SK-N-SH (cell line): ENCODE data around the gene SETD1A. TPM values are rescaled to one million over a fixed set of nuclear protein-coding genes. Genes with fewer than 3 reads are reported as not detected.

Source experiments
- CTCF ChIA-PET: fragments of 300-600, 350-600 bp; formaldehyde crosslinking; extraction: SDS; loops from one replicate; lab custom pipeline; 2021; lab: Yijun Ruan, JAX
- POLR2A ChIA-PET: fragments of 350-600 bp; sonication (Branson Sonifier 250); formaldehyde crosslinking; extraction: SDS; loops from one replicate; lab custom pipeline; 2020; ENCODE audit warnings: antibody characterized with exemption, inconsistent platforms; lab: Yijun Ruan, JAX
- DNase-seq: peaks from one replicate; pipeline ENCODE4 v3.0.0; 2012
- H2AFZ ChIP-seq: fragments of 200-600 bp; sonication (generic); 2 replicates; pipeline ENCODE4 v1.8.1; 2016; ENCODE audit warnings: antibody characterized with exemption, mild to moderate bottlenecking, low read depth
- H3F3A ChIP-seq: fragments of 200-600 bp; sonication (generic); replicated peaks from 2 replicates; pipeline ENCODE3; 2016; ENCODE audit warnings: antibody characterized with exemption, mild to moderate bottlenecking; ENCODE audit not compliant: insufficient read depth
- H3K27ac ChIP-seq, 2 experiments: fragments of 200-500 bp in 1 of 2; fragments of 200-600 bp in 1 of 2; sonication (Bioruptor generic) in 1 of 2; sonication (generic), shearing (Covaris generic) in 1 of 2; 2 replicates each; pipeline versions ENCODE4 v1.5.1 to v1.6.1; 2014 to 2016; ENCODE audit warnings: low read depth in 2 of 2, inconsistent platforms in 1 of 2, low read length in 1 of 2, mild to moderate bottlenecking in 1 of 2, mixed read lengths in 1 of 2
- H3K27me3 ChIP-seq: fragments of 200-600 bp; sonication (generic), shearing (Covaris generic); 2 replicates; pipeline ENCODE4 v1.6.1; 2016; ENCODE audit warnings: mixed run types; ENCODE audit not compliant: insufficient read depth
- H3K36me3 ChIP-seq, 2 experiments: fragments of 200-500 bp in 1 of 2; fragments of 200-600 bp in 1 of 2; sonication (Bioruptor generic) in 1 of 2; sonication (generic) in 1 of 2; replicated peaks in 1 of 2; 2 replicates each; pipeline versions ENCODE3 to v1.5.1; 2014 to 2016; ENCODE audit warnings: low read length in 1 of 2, mild to moderate bottlenecking in 1 of 2; ENCODE audit not compliant: insufficient read depth in 2 of 2, control insufficient read depth in 1 of 2
- H3K4me1 ChIP-seq, 2 experiments: fragments of 200-500 bp in 1 of 2; fragments of 200-600 bp in 1 of 2; sonication (Bioruptor generic) in 1 of 2; sonication (generic), shearing (Covaris generic) in 1 of 2; 2 replicates each; pipeline versions ENCODE4 v1.5.1 to v1.6.1; 2014 to 2016; ENCODE audit warnings: low read depth in 1 of 2, low read length in 1 of 2, mixed run types in 1 of 2; ENCODE audit not compliant: insufficient read depth in 2 of 2, control insufficient read depth in 1 of 2
- H3K4me2 ChIP-seq: fragments of 200-600 bp; sonication (generic), shearing (Covaris generic); 2 replicates; pipeline ENCODE4 v1.6.1; 2017; ENCODE audit warnings: mixed run types
- H3K4me3 ChIP-seq, 2 experiments: fragments of 200-500 bp in 1 of 2; fragments of 200-600 bp in 1 of 2; sonication (Bioruptor generic) in 1 of 2; sonication (generic), shearing (Covaris generic) in 1 of 2; 2 replicates each; pipeline versions ENCODE4 v1.5.1 to v1.8.1; 2014 to 2016; ENCODE audit warnings: low read depth in 2 of 2, inconsistent platforms in 1 of 2, low read length in 1 of 2, mild to moderate bottlenecking in 1 of 2, mixed read lengths in 1 of 2, moderate library complexity in 1 of 2
- H3K79me2 ChIP-seq: fragments of 200-600 bp; sonication (generic); 2 replicates; pipeline ENCODE4 v1.8.1; 2017; ENCODE audit warnings: mild to moderate bottlenecking; ENCODE audit not compliant: insufficient read depth
- H3K9ac ChIP-seq: fragments of 200-600 bp; sonication (generic); 2 replicates; pipeline ENCODE4 v1.6.1; 2017; ENCODE audit warnings: mixed run types
- H3K9me2 ChIP-seq: fragments of 200-600 bp; sonication (generic); 2 replicates; pipeline ENCODE4 v1.6.1; 2017; ENCODE audit warnings: mixed run types
- H3K9me3 ChIP-seq: fragments of 200-600 bp; sonication (generic); 2 replicates; pipeline ENCODE4 v1.6.1; 2017; ENCODE audit warnings: mixed run types, mild to moderate bottlenecking, moderate library complexity
- H4K20me1 ChIP-seq: fragments of 200-600 bp; sonication (generic); 2 replicates; pipeline ENCODE4 v1.6.1; 2017; ENCODE audit warnings: mild to moderate bottlenecking, mixed run types; ENCODE audit not compliant: insufficient read depth
- FOXJ3 ChIP-seq: sonication (generic); formaldehyde crosslinking; IDR thresholded peaks from 2 replicates; pipeline ENCODE4 v1.5.1; 2020; ENCODE audit warnings: mild to moderate bottlenecking, missing genetic modification reagents
- FOXM1 ChIP-seq: IDR thresholded peaks from 2 replicates; pipeline ENCODE4 v1.4.0; 2012; ENCODE audit warnings: low read depth, mild to moderate bottlenecking
- GATA2 ChIP-seq: sonication (generic); formaldehyde crosslinking; IDR thresholded peaks from 2 replicates; pipeline ENCODE4 v1.5.0; 2020; ENCODE audit warnings: mild to moderate bottlenecking, missing genetic modification reagents
- NFIC ChIP-seq: IDR thresholded peaks from 2 replicates; pipeline ENCODE4 v1.4.0; 2012; ENCODE audit warnings: borderline replicate concordance
- NRF1 ChIP-seq: IDR thresholded peaks from 2 replicates; pipeline ENCODE4 v1.6.1; 2012; ENCODE audit warnings: low read depth, mild to moderate bottlenecking, low read length
- SMC3 ChIP-seq: IDR thresholded peaks from 2 replicates; pipeline ENCODE4 v1.6.1; 2012; ENCODE audit warnings: low read depth, low read length, improper control_type of control experiment
- WGBS: methylation state at CpG from one replicate; pipeline ENCODE4 v1.1.6; 2017; ENCODE audit warnings: low lambda C conversion rate; 5-methylcytosine and 5-hydroxymethylcytosine counted together
- polyA plus RNA-seq, 3 experiments: library from polyadenylated mRNA; depleted of rRNA; stranded (reverse); fragments of >200 nt; gene quantifications; 2 replicates each; pipeline ENCODE4 v1.2.3, GENCODE V29; 2012
- TF ChIP-seq, protein P1 (sequence below): IDR thresholded peaks from 2 replicates; pipeline ENCODE4 v1.4.0; 2012; ENCODE audit warnings: low read depth, borderline replicate concordance
- TF ChIP-seq, protein P2 (sequence below): IDR thresholded peaks from 2 replicates; pipeline ENCODE4 v1.6.1; 2012; ENCODE audit warnings: mild to moderate bottlenecking, low read depth, low read length, moderate library complexity
- TF ChIP-seq, protein P3 (sequence below): fragments of 150-350 bp; IDR thresholded peaks from 2 replicates; pipeline ENCODE4 v1.6.1; 2017; ENCODE audit warnings: antibody characterized with exemption, low read length, low read depth, borderline replicate concordance
- TF ChIP-seq, protein P4 (sequence below): IDR thresholded peaks from 2 replicates; pipeline ENCODE4 v1.4.0; 2012; ENCODE audit warnings: low read depth
- TF ChIP-seq, protein P5 (sequence below): IDR thresholded peaks from 2 replicates; pipeline ENCODE4 v1.4.0; 2012; ENCODE audit warnings: low read depth, borderline replicate concordance
- TF ChIP-seq, protein P6 (sequence below): IDR thresholded peaks from 2 replicates; pipeline ENCODE4; 2012

The SETD1A gene
- polyA plus RNA-seq, 1 of the 3 experiments (the other 2 are of a cell fraction), result 6.8 TPM

DNA sequence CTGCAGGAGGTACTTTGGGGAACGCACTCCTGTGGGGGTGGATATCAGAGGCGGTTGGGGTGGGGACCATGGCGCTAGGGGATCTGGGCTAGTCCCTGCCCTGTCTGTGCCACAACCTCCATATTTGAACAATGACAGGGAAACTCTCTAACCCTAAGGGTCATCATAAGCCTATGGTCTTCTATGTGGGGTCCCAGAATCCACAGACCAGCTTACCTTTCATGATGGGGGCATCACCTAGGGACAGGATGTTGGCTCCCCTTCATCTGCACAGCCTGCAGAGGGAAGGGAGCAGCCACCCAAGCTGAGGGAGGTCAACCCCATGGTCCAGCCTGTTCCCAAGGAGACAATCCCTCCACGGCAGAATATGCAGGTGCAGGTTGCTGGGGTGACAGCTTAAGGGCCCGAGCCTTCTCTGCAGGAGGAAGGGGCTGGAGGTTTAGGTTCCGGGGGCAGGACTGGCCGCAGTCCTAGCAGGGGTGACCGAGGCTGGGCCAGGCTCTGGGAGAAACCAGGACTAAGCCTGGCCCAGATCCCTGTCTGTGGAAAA is 7.0 kb upstream of the SETD1A start:
- peaks cover 55% of the 10 kb centered on the region for H3F3A ChIP-seq
- TF ChIP-seq NRF1, result no peak
- TF ChIP-seq, protein P1, sequence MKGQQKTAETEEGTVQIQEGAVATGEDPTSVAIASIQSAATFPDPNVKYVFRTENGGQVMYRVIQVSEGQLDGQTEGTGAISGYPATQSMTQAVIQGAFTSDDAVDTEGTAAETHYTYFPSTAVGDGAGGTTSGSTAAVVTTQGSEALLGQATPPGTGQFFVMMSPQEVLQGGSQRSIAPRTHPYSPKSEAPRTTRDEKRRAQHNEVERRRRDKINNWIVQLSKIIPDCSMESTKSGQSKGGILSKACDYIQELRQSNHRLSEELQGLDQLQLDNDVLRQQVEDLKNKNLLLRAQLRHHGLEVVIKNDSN, result no peak
- TF ChIP-seq, protein P2, sequence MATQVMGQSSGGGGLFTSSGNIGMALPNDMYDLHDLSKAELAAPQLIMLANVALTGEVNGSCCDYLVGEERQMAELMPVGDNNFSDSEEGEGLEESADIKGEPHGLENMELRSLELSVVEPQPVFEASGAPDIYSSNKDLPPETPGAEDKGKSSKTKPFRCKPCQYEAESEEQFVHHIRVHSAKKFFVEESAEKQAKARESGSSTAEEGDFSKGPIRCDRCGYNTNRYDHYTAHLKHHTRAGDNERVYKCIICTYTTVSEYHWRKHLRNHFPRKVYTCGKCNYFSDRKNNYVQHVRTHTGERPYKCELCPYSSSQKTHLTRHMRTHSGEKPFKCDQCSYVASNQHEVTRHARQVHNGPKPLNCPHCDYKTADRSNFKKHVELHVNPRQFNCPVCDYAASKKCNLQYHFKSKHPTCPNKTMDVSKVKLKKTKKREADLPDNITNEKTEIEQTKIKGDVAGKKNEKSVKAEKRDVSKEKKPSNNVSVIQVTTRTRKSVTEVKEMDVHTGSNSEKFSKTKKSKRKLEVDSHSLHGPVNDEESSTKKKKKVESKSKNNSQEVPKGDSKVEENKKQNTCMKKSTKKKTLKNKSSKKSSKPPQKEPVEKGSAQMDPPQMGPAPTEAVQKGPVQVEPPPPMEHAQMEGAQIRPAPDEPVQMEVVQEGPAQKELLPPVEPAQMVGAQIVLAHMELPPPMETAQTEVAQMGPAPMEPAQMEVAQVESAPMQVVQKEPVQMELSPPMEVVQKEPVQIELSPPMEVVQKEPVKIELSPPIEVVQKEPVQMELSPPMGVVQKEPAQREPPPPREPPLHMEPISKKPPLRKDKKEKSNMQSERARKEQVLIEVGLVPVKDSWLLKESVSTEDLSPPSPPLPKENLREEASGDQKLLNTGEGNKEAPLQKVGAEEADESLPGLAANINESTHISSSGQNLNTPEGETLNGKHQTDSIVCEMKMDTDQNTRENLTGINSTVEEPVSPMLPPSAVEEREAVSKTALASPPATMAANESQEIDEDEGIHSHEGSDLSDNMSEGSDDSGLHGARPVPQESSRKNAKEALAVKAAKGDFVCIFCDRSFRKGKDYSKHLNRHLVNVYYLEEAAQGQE, result no peak
- TF ChIP-seq GATA2 (CRISPR knock-in tag), result no peak
- TF ChIP-seq NFIC, result no peak
- TF ChIP-seq, protein P3, sequence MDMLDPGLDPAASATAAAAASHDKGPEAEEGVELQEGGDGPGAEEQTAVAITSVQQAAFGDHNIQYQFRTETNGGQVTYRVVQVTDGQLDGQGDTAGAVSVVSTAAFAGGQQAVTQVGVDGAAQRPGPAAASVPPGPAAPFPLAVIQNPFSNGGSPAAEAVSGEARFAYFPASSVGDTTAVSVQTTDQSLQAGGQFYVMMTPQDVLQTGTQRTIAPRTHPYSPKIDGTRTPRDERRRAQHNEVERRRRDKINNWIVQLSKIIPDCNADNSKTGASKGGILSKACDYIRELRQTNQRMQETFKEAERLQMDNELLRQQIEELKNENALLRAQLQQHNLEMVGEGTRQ, result no peak
- TF ChIP-seq, protein P4, sequence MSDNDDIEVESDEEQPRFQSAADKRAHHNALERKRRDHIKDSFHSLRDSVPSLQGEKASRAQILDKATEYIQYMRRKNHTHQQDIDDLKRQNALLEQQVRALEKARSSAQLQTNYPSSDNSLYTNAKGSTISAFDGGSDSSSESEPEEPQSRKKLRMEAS, result no peak
- TF ChIP-seq SMC3, result no peak
- TF ChIP-seq FOXJ3 (CRISPR knock-in tag), result no peak
- TF ChIP-seq FOXM1, result no peak
- TF ChIP-seq, protein P5, sequence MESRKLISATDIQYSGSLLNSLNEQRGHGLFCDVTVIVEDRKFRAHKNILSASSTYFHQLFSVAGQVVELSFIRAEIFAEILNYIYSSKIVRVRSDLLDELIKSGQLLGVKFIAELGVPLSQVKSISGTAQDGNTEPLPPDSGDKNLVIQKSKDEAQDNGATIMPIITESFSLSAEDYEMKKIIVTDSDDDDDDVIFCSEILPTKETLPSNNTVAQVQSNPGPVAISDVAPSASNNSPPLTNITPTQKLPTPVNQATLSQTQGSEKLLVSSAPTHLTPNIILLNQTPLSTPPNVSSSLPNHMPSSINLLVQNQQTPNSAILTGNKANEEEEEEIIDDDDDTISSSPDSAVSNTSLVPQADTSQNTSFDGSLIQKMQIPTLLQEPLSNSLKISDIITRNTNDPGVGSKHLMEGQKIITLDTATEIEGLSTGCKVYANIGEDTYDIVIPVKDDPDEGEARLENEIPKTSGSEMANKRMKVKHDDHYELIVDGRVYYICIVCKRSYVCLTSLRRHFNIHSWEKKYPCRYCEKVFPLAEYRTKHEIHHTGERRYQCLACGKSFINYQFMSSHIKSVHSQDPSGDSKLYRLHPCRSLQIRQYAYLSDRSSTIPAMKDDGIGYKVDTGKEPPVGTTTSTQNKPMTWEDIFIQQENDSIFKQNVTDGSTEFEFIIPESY, result no peak
- TF ChIP-seq, protein P6, sequence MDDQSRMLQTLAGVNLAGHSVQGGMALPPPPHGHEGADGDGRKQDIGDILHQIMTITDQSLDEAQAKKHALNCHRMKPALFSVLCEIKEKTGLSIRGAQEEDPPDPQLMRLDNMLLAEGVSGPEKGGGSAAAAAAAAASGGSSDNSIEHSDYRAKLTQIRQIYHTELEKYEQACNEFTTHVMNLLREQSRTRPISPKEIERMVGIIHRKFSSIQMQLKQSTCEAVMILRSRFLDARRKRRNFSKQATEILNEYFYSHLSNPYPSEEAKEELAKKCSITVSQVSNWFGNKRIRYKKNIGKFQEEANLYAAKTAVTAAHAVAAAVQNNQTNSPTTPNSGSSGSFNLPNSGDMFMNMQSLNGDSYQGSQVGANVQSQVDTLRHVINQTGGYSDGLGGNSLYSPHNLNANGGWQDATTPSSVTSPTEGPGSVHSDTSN, result no peak
- TF ChIP-seq, all 33 proteins: peak for 0
- H3K4me3 ChIP-seq, result peak overlapping the region; percentile 80 to 93
- peaks cover 0 to 29% of the 10 kb centered on the region in 2 experiments; a peak in 1 of 4 replicates for H3K4me1 ChIP-seq
- ChIA-PET CTCF (interaction anchor here (0.9 to 6.4 kb wide), 5 partner anchors 9 to 192 kb away, joined by 3 to 45 read pairs (median 6); no protein-coding TSS in a partner anchor), POLR2A (interaction anchor here (0.6 to 1.0 kb wide), 2 partner anchors 123 to 145 kb away, joined by 3 read pairs; partner anchors contain the start of gene ZNF668)
- H4K20me1 ChIP-seq, result no peaks in the 10 kb centered on the region
- H3K4me2 ChIP-seq, result peak overlapping the region; percentile 97
- H3K27me3 ChIP-seq, result no peaks in the 10 kb centered on the region
- peaks cover 0 to 7% of the 10 kb centered on the region in 2 experiments for H3K36me3 ChIP-seq
- WGBS, result 83% methylated on average over 8 of the region's 8 CpGs
- peak overlapping the region in 1 of 2 experiments; percentile 91; a peak in 3 of 4 replicates for H3K27ac ChIP-seq
- no peak overlapping the region for H3K9ac ChIP-seq
- H2AFZ ChIP-seq, result no peak overlapping the region
- H3K9me2 ChIP-seq, result no peaks in the 10 kb centered on the region
- peaks cover 12% of the 10 kb centered on the region for H3K79me2 ChIP-seq
- H3K9me3 ChIP-seq, result no peaks in the 10 kb centered on the region
- no peak for DNase-seq
